ENCODE measurements around the gene UBQLNL. TPM values are rescaled to one million over a fixed set of nuclear protein-coding genes. Genes with fewer than 3 reads are reported as not detected.

UBQLNL gene
- total RNA-seq, 1 experiment from 2014 or later = not detected

DNA sequence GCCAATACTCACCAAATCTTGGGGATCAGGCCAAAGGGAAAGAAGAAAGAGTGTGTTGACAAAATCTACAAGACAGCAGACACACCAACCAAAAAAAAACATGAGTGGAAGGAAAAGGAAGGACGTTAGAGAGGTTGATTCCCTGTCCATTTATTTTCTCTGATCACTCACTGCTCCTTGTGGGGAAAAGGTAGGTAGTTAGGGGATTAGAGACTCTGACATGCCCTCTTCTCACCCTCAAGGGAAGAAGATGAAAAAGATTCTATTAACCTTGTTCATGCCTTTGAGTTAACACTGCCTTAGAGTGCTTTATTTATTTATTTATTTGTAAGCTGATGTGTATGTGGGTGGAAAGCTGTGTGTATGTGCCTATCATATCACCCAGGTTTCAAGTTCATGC lies 31.9 kb upstream of the UBQLNL start, which contains the start of gene OR52H1:
Gene OR52H1 (minus strand): TSS at position 101 of the 400 bp plus-strand sequence. CDS start 3,035 bp downstream, outside the sequence.
- DNase-seq = no peak
- no peak within 1 kb of the TSS for H3K27ac ChIP-seq (ENCODE audit: insufficient read length, low read depth, low read length)
- no peak within 1 kb of the TSS for H4K8ac ChIP-seq (replicated peaks; ENCODE audit: insufficient read length, low read depth, low read length)
- no peak within 1 kb of the TSS for H3K23ac ChIP-seq (ENCODE audit: insufficient read length, low read depth, low read length)
- H3K14ac ChIP-seq (ENCODE audit: insufficient read depth, low read length) = no peak within 1 kb of the TSS
- H3K79me1 ChIP-seq (ENCODE audit: insufficient read depth, low read depth, low read length, poor library complexity, severe bottlenecking) = no peaks in the 10 kb centered on the region
- Mint-ChIP-seq H3K4me3 (no peak within 1 kb of the TSS), H3K9me3 (no peaks in the 10 kb centered on the region), H3K36me3 (ENCODE audit: insufficient read depth in 1 of 3, low read depth in 3 of 3) (no peaks in the 10 kb centered on the region), H3K27ac (no peak within 1 kb of the TSS), H3K27me3 (ENCODE audit: low read depth) (peaks cover 3% of the 10 kb centered on the region; the same call in 1 of the 2 replicates), H3K4me1 (no peaks in the 10 kb centered on the region)
- H3K4me1 ChIP-seq (ENCODE audit: insufficient read depth, low read length) = no peaks in the 10 kb centered on the region
- H3K9me3 ChIP-seq (ENCODE audit: control insufficient read depth, low read depth, low read length) = no peaks in the 10 kb centered on the region
- WGBS (ENCODE audit: extremely low coverage, insufficient read length, low lambda C conversion rate) = no CpG with 5 or more reads among the region's 1 CpG
- no peak within 1 kb of the TSS for H2BK15ac ChIP-seq (ENCODE audit: low read depth, low read length)
- H3K27me3 ChIP-seq (ENCODE audit: insufficient read depth, low read length) = no peaks in the 10 kb centered on the region
- no peaks in the 10 kb centered on the region for H4K20me1 ChIP-seq (ENCODE audit: control insufficient read depth, insufficient read depth, insufficient read length)
- no peak within 1 kb of the TSS for H2BK12ac ChIP-seq (ENCODE audit: insufficient read length, low read depth, low read length)
- no peak within 1 kb of the TSS for H3K4ac ChIP-seq (ENCODE audit: low read depth, low read length)
- H2AFZ ChIP-seq (ENCODE audit: low read length) = no peak within 1 kb of the TSS
- H2BK5ac ChIP-seq (ENCODE audit: insufficient read length, low read length) = no peak within 1 kb of the TSS
- H4K5ac ChIP-seq (ENCODE audit: insufficient read length, low read depth, low read length) = no peak within 1 kb of the TSS
- H2AK5ac ChIP-seq (ENCODE audit: insufficient read length, low read length) = no peak within 1 kb of the TSS
- no peak within 1 kb of the TSS for H2BK20ac ChIP-seq (ENCODE audit: low read depth, low read length, poor library complexity, severe bottlenecking)
- no peak within 1 kb of the TSS for H3K56ac ChIP-seq (ENCODE audit: insufficient read length, low read depth, low read length)
- no peak within 1 kb of the TSS for H3K9ac ChIP-seq (ENCODE audit: extremely low read depth, insufficient read length, low read length)
- H3K79me2 ChIP-seq (ENCODE audit: insufficient read depth, low read length) = no peaks in the 10 kb centered on the region
- no peak within 1 kb of the TSS for H3K4me2 ChIP-seq (ENCODE audit: insufficient read depth, insufficient read length, low read length)
- no peak within 1 kb of the TSS for H4K91ac ChIP-seq (ENCODE audit: insufficient read length, low read depth, low read length)
- H3K23me2 ChIP-seq (ENCODE audit: insufficient read length, low read depth, low read length, poor library complexity, severe bottlenecking) = no peaks in the 10 kb centered on the region
- H2BK120ac ChIP-seq (ENCODE audit: low read depth, low read length, poor library complexity, severe bottlenecking) = no peak within 1 kb of the TSS
- TF ChIP-seq CTCF (conservative IDR thresholded peaks at IDR 0.05) = no peak
- no peak within 1 kb of the TSS for H3K18ac ChIP-seq (ENCODE audit: insufficient read length, low read depth, low read length)
- no peak within 1 kb of the TSS for H3T11ph ChIP-seq (ENCODE audit: low read length)
